Medulla oblongata (tissue), 1 donor: ENCODE measurements around the gene RGS10.
A peak's percentile ranks its signal among the peaks of the same experiment; 100 is the strongest.
"Not testable (repeated sequence)": the region's sequence is repeated elsewhere in the genome, so short reads cannot be mapped to it uniquely, and the experiment has no call there.

ENCODE experiments used
- DNase-seq: peaks from one replicate; pipeline ENCODE4 v3.0.0-alpha.2; 2015; ENCODE audit errors: extremely low spot score

Gene RGS10, protein sequence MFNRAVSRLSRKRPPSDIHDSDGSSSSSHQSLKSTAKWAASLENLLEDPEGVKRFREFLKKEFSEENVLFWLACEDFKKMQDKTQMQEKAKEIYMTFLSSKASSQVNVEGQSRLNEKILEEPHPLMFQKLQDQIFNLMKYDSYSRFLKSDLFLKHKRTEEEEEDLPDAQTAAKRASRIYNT

DNA sequence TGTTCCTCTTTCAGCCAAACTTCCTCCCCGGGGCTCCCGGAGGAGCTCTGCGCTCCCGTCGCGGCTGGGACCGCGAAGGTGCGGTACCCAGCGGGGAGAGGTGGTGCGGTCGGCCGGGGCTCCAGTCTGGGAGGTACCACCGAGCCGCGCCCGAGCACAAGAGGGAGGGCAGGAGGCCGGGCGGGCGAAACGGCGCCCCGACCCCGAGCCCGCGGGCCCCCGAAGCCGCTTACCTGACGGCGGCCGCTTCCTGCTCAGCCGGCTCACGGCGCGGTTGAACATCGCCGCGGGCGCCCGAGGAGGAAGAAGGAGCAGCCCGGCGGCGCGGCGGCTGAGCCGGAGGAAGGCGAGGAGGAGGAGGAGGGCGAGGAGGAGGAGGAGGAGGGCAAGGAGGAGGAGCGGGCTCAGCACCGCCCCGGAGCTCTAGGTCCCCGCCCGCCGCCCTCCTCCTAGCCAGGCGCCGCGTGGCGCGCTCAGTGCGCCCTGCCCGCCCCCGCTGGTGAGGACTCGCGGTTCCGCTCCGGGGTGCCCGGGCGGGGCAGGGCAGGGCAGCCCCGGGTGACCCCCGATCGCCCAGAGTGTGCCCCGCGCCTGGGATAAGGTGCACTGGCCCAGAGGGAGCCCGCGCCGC, at the start of gene RGS10:
TSS of gene RGS10 (minus strand) at position 363 of the 631 bp plus-strand sequence. CDS start at position 282, 81 bp downstream.
- peak; percentile 75 for DNase-seq

DNA sequence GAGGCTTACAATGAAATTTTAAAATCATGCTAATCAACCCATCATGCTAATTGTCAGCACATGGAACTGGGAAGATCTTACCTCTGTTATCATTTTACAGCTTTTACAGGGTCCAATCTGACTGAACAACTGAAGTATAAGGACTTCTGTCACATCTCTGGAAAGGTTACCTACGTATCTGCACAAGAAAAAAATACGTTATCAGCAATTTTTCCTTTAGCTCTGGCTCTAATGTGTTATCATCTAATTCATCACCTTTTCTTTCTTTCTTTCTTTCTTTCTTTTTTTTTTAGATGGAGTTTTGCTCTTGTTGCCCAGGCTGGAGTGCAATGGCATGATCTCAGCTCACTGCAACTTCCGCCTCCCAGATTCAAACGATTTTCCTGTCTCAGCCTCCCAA, 45.6 kb upstream of the RGS10 start:
- no peak for DNase-seq

DNA sequence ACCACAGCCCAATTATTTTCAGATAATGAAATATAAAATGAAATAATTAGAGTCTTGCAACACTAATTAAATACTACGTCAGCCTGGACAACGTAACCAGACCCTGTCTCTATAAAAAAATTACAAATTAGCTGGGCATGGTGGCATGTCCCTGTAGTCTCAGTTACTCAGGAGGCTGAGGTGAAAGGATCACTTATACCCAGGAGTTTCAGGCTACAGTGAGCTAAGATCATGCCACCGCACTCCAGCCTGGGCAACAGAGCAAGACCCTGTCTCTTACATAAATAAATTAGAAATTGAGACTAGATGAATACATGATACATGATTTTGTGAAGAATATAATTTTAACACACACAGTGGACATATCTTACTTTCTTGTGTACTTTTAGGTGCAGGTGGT, 35.8 kb upstream of the RGS10 start:
- no peak for DNase-seq

- no peak for DNase-seq
Observed at GRCh38 chr10:119575991-119576390, 33.5 kb upstream of the RGS10 start.

- no peak for DNase-seq
Observed at GRCh38 chr10:119575506-119575905, 33.0 kb upstream of the RGS10 start.

- DNase-seq: no peak
Observed at GRCh38 chr10:119567978-119568377, 25.5 kb upstream of the RGS10 start.

- no peak for DNase-seq
Observed at GRCh38 chr10:119562097-119562496, 19.6 kb upstream of the RGS10 start.

DNA sequence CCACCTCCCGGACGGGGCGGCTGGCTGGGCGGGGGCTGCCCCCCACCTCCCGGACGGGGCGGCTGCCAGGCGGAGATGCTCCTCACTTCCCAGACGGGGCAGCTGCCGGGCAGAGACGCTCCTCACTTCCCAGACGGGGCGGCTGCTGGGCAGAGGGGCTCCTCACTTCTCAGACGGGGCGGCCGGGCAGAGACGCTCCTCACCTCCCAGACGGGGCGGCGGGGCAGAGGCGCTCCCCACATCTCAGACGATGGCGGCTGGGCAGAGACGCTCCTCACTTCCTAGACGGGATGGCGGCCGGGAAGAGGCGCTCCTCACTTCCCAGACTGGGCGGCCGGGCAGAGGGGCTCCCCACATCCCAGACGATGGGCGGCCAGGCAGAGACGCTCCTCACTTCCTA, 17.0 kb upstream of the RGS10 start:
- not testable (repeated sequence) for DNase-seq

DNA sequence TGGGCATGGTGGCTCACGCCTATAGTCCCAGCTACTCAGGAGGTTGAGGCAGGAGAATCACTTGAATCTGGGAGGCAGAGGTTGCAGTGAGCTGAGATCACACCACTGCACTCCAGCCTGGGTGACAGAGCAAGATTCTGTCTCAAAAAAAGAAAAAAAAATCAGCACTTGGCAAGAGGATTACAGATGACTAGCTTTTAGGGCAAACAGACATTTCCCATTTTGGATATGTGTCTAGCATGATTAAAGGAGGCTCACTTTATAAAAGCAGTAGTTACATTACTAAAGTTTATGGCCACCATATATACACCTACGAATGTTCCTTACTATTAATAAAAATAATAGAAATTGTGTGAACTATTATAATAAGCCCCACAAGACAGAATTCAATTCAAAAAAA, 13.6 kb upstream of the RGS10 start:
- not testable (repeated sequence) for DNase-seq

- no peak for DNase-seq
Observed at GRCh38 chr10:119555178-119555784, 12.8 kb upstream of the RGS10 start.

GRCh38 chr10:119550827-119551226, 8.3 kb upstream of the RGS10 start:
- DNase-seq: peak; percentile 49

- DNase-seq: no peak
Observed at GRCh38 chr10:119549247-119549999, 6.9 kb upstream of the RGS10 start.

- DNase-seq: no peak
Observed at GRCh38 chr10:119546009-119546408, 3.5 kb upstream of the RGS10 start.

DNA sequence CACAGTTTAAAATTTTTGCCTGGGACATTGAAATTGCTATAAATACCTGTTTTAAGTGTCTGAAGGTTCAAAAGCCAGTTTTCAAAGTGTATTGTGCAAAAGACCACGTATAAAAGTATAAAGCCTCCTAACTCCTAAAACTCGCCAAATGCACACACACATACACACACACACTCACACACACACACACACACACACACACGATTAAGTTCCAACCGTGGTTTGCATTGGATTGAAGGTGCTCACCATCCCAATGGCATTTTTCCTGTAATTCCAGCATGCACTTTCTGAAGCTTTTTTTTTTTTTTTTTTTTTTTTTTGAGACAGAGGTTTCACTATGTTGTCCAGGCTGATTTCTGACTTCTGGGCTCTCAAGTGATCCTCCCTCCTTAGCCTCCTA, 2.8 kb upstream of the RGS10 start:
- no peak for DNase-seq

- DNase-seq: peak; percentile 19
Observed at GRCh38 chr10:119543814-119544642, 1.5 kb upstream of the RGS10 start.

GRCh38 chr10:119542988-119543813, 682 bp upstream of the RGS10 start:
- peak; percentile 56 for DNase-seq

- peak; percentile 28 for DNase-seq
Observed at GRCh38 chr10:119541459-119542356, 811 bp downstream of the RGS10 start.

DNA sequence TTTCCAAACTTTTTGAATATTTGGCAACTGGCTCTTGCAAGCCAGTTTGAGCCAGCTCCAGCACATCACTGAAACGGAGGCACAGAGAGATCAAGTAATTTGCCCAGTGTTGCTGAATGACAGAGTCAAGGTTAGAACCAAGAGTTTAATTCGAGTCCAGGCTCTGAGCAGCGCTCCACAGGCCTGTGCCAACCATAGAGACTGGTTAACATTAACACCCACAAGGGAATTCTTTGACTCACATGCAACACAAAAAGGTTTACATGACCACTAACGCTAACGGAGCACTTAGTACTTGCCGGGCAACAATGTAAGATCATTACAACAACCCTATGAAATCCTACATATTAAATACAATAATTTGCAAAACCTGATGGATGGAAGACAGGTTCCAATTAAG, 1.5 kb downstream of the RGS10 start:
- DNase-seq: no peak

DNA sequence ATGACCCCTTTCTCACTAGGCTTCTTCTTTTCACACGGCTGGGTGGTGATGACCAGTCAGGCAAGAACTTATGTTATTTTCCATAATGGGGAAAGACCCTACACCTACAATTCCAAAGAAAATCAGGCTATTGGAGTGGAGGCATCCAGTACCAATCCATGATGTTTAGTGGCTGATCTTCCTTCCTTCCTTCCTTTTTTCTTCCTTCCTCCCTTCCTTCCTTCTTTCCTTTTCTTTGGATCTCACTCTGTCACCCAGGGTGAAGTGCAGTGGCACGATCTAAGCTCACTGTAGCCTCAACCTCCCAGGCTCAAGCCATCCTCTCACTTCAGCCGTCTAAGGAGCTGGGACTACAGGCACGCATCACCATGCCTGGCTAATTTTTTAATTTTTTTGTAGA, 2.5 kb downstream of the RGS10 start:
- DNase-seq: no peak

- no peak for DNase-seq
Observed at GRCh38 chr10:119539359-119539825, 3.1 kb downstream of the RGS10 start.
